ENCODE data around the gene GLRA2.

GLRA2 gene

GRCh38 chrX:14712096-14712495, 182.8 kb downstream of the GLRA2 start:
- DNase-seq = no peak

GRCh38 chrX:14717949-14718348, 188.6 kb downstream of the GLRA2 start:
- DNase-seq = no peak

- DNase-seq = no peak
Observed at GRCh38 chrX:14718403-14718802, 189.1 kb downstream of the GLRA2 start.

- no peak for DNase-seq
Observed at GRCh38 chrX:14729058-14729457, 199.7 kb downstream of the GLRA2 start.

GRCh38 chrX:14738643-14739042, 209.3 kb downstream of the GLRA2 start:
- DNase-seq = no peak

- no peak for DNase-seq
Observed at GRCh38 chrX:14753441-14753840, 224.1 kb downstream of the GLRA2 start.

- no peak for DNase-seq
Observed at GRCh38 chrX:14758029-14758491, 228.7 kb downstream of the GLRA2 start.

- DNase-seq = no peak
Observed at GRCh38 chrX:14775416-14775815, 246.1 kb downstream of the GLRA2 start.

GRCh38 chrX:14776901-14777300, 247.6 kb downstream of the GLRA2 start:
- no peak for DNase-seq

GRCh38 chrX:14777525-14777924, 248.2 kb downstream of the GLRA2 start:
- DNase-seq = no peak

- no peak for DNase-seq
Observed at GRCh38 chrX:14779580-14779979, 250.2 kb downstream of the GLRA2 start.
